ENCODE data around the gene FGF12.
"Not testable (repeated sequence)": the region's sequence is repeated elsewhere in the genome, so short reads cannot be mapped to it uniquely, and the experiment has no call there.

FGF12 gene

GRCh38 chr3:192597506-192597905 lies 129.8 kb downstream of the FGF12 start:
- in situ Hi-C loops (cut with MboI; ENCODE audit: low sequenced_read_pairs): no loop called here

GRCh38 chr3:192578729-192579128 lies 148.6 kb downstream of the FGF12 start:
- in situ Hi-C loops (cut with MboI; ENCODE audit: low sequenced_read_pairs): no loop called here

GRCh38 chr3:192577811-192578210 lies 149.5 kb downstream of the FGF12 start:
- in situ Hi-C loops (cut with MboI; ENCODE audit: low sequenced_read_pairs): no loop called here

GRCh38 chr3:192577271-192577670 lies 150.1 kb downstream of the FGF12 start:
- in situ Hi-C loops (cut with MboI; ENCODE audit: low sequenced_read_pairs): no loop called here

GRCh38 chr3:192576704-192577103 lies 150.6 kb downstream of the FGF12 start:
- in situ Hi-C loops (cut with MboI; ENCODE audit: low sequenced_read_pairs): not testable (repeated sequence)

- in situ Hi-C loops (cut with MboI; ENCODE audit: low sequenced_read_pairs): no loop called here
Measured at GRCh38 chr3:192575879-192576506, 151.3 kb downstream of the FGF12 start.

- in situ Hi-C loops (cut with MboI; ENCODE audit: low sequenced_read_pairs): loop anchor here (25.0 kb wide), 1 partner anchor 239 kb away; no protein-coding TSS in a partner anchor
Measured at GRCh38 chr3:192573240-192573639, 154.1 kb downstream of the FGF12 start.

- in situ Hi-C loops (cut with MboI; ENCODE audit: low sequenced_read_pairs): loop anchor here (25.0 kb wide), 1 partner anchor 241 kb away; no protein-coding TSS in a partner anchor
Measured at GRCh38 chr3:192570821-192571791, 156.2 kb downstream of the FGF12 start.

GRCh38 chr3:192570315-192570714 lies 157.0 kb downstream of the FGF12 start:
- in situ Hi-C loops (cut with MboI; ENCODE audit: low sequenced_read_pairs): loop anchor here (25.0 kb wide), 1 partner anchor 242 kb away; no protein-coding TSS in a partner anchor

- in situ Hi-C loops (cut with MboI; ENCODE audit: low sequenced_read_pairs): loop anchor here (25.0 kb wide), 1 partner anchor 246 kb away; no protein-coding TSS in a partner anchor
Measured at GRCh38 chr3:192566706-192567290, 160.5 kb downstream of the FGF12 start.

GRCh38 chr3:192564611-192565010 lies 162.7 kb downstream of the FGF12 start:
- in situ Hi-C loops (cut with MboI; ENCODE audit: low sequenced_read_pairs): loop anchor here (25.0 kb wide), 1 partner anchor 248 kb away; no protein-coding TSS in a partner anchor

GRCh38 chr3:192563417-192563816 lies 163.9 kb downstream of the FGF12 start:
- in situ Hi-C loops (cut with MboI; ENCODE audit: low sequenced_read_pairs): loop anchor here (25.0 kb wide), 1 partner anchor 249 kb away; no protein-coding TSS in a partner anchor

GRCh38 chr3:192553707-192554106 lies 173.6 kb downstream of the FGF12 start:
- in situ Hi-C loops (cut with MboI; ENCODE audit: low sequenced_read_pairs): loop anchor here (25.0 kb wide), 1 partner anchor 259 kb away; no protein-coding TSS in a partner anchor

GRCh38 chr3:192550356-192550755 lies 177.0 kb downstream of the FGF12 start:
- in situ Hi-C loops (cut with MboI; ENCODE audit: low sequenced_read_pairs): loop anchor here (25.0 kb wide), 1 partner anchor 262 kb away; no protein-coding TSS in a partner anchor

- in situ Hi-C loops (cut with MboI; ENCODE audit: low sequenced_read_pairs): no loop called here
Measured at GRCh38 chr3:192545333-192545732, 182.0 kb downstream of the FGF12 start.

- in situ Hi-C loops (cut with MboI; ENCODE audit: low sequenced_read_pairs): no loop called here
Measured at GRCh38 chr3:192543163-192543562, 184.2 kb downstream of the FGF12 start.

GRCh38 chr3:192516820-192517219 lies 210.5 kb downstream of the FGF12 start:
- in situ Hi-C loops (cut with MboI; ENCODE audit: low sequenced_read_pairs): no loop called here

- in situ Hi-C loops (cut with MboI; ENCODE audit: low sequenced_read_pairs): no loop called here
Measured at GRCh38 chr3:192515664-192516045, 211.7 kb downstream of the FGF12 start.

GRCh38 chr3:192514754-192515663 lies 212.3 kb downstream of the FGF12 start:
- in situ Hi-C loops (cut with MboI; ENCODE audit: low sequenced_read_pairs): no loop called here
